Measurements from ENCODE around the gene CHERP. TPM values are rescaled to one million over a fixed set of nuclear protein-coding genes. Genes with fewer than 3 reads are reported as not detected.
"Not testable (repeated sequence)": the region's sequence is repeated elsewhere in the genome, so short reads cannot be mapped to it uniquely, and the experiment has no call there.

Gene CHERP
- total RNA-seq, 1 donor from 2014 or later = 92.0 TPM

DNA sequence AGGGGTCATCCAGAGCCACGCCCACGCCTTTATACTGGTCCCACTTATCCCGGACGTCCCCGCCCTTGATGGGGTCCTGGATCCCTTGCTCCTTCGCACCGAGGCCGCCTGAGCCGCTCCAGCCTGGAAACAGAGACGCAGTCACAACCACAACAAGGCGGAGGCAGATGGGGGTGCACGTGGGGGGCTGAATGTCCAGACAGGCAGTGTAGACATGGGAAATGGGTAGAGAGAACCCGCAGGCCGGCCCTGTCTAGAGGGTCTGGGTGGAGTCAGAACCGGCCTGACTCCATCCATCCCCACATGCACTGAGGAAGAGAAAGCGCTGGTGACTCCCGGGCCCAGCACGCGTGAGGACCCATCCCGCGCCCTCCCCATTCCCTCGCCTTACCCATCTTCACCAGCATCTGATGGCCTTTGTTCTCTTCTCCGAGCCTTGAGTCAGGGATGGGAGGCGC, 23.0 kb downstream of the CHERP start:
- Mint-ChIP-seq H3K27ac (no peak overlapping the region), H3K36me3 (ENCODE audit: low read depth) (peaks cover 31% of the 10 kb centered on the region), H3K27me3 (ENCODE audit: insufficient read depth) (no peaks in the 10 kb centered on the region), H3K4me3 (no peak overlapping the region), H3K9me3 (no peaks in the 10 kb centered on the region), H3K4me1 (ENCODE audit: low read depth) (no peaks in the 10 kb centered on the region)
- DNase-seq (ENCODE audit: low spot score) = no peak
- intact Hi-C loops (cut with micrococcal nuclease) = no loop called here

DNA sequence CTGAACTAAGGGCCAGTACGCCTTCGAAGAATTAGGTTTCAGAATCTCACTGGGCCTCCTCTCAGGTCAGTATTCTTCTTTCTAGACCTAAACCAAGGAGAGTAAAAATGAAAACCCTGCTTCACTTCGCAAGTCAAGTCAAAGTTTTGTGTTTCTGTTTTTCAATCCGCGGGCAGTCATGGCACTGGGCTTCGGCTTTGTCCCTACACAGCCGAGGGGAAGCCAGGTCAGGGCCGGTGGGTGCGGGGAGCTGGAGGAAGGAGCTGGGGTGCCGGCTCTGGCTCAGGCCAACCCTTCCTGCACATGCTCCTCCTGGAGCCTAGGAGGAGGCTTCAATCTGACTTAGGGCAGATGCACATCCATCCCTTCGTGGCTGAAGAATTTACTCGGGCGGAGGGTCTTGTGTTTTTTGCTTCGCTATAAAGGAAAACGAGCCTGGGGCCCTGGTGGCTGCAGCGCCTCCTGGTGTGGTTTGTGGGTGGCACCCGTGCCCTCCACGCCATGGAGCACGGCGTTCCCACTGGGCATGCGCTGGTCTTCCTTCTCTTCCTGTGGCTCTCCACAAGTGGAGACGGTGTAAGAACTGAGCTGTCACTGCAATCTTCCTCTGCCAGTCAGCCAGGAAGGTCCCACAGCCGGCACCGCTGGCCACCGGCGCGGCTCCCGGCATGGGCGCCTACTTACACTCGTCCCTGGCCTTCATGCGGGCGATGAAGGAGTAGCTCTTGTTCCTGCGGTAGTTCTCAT, 23.6 kb downstream of the CHERP start:
- intact Hi-C loops (cut with micrococcal nuclease) = no loop called here

GRCh38 chr19:16518061-16518460, 24.2 kb downstream of the CHERP start:
- intact Hi-C loops (cut with micrococcal nuclease) = no loop called here
- DNase-seq (ENCODE audit: low spot score) = no peak
- Mint-ChIP-seq H3K27me3 (ENCODE audit: insufficient read depth) (no peaks in the 10 kb centered on the region), H3K36me3 (ENCODE audit: low read depth) (peaks cover 24% of the 10 kb centered on the region), H3K4me1 (ENCODE audit: low read depth) (no peaks in the 10 kb centered on the region), H3K9me3 (no peaks in the 10 kb centered on the region), H3K4me3 (no peak overlapping the region), H3K27ac (no peak overlapping the region)

More for the DNA sequence above, 23.6 kb downstream of the CHERP start:
- no peak overlapping the region for H3K4me3 Mint-ChIP-seq
- peaks cover 27% of the 10 kb centered on the region for H3K36me3 Mint-ChIP-seq (ENCODE audit: low read depth)
- H3K4me1 Mint-ChIP-seq (ENCODE audit: low read depth) = no peaks in the 10 kb centered on the region
- no peak overlapping the region for H3K27ac Mint-ChIP-seq
- no peak for DNase-seq (ENCODE audit: low spot score)
- no peaks in the 10 kb centered on the region for H3K9me3 Mint-ChIP-seq
- H3K27me3 Mint-ChIP-seq (ENCODE audit: insufficient read depth) = no peaks in the 10 kb centered on the region

DNA sequence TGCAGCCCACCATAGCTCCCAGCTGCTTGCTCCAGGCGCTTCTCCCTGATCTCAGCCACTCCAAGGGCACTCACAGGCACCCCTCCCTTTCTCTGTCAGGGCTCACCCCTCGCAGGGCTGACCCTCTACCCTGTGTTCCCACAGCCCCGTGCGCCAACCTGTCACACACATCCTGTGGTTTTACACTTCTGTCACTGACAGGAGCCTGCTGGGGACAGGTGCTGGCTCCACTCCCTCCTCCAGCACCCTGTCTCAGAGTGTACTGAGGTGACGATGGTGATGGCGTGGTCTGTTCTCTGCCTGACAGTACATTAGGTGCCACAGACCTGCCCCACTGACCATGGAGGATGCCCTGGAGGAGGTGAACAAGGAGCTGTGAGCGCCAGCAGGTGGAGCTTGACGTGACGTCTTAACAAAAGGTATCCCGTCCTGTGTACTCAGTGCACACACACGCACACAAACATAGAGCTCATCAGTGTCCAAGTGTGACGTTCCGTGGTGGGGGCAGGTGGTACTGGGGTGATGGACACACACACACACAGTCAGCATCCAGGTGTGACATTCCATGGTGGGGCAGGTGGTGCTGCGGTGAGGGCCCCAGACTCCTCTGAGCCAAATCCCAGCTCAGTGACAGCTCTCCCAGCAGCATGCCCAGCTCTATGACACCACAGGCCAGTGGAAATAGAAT, 25.2 kb downstream of the CHERP start:
- intact Hi-C loops (cut with micrococcal nuclease) = no loop called here
- no peaks in the 10 kb centered on the region for H3K9me3 Mint-ChIP-seq
- H3K27ac Mint-ChIP-seq = no peak overlapping the region
- H3K36me3 Mint-ChIP-seq (ENCODE audit: low read depth) = peaks cover 17% of the 10 kb centered on the region
- no peak overlapping the region for H3K4me3 Mint-ChIP-seq
- DNase-seq (ENCODE audit: low spot score) = no peak
- H3K27me3 Mint-ChIP-seq (ENCODE audit: insufficient read depth) = no peaks in the 10 kb centered on the region
- H3K4me1 Mint-ChIP-seq (ENCODE audit: low read depth) = no peaks in the 10 kb centered on the region

GRCh38 chr19:16516381-16516780, 25.9 kb downstream of the CHERP start:
- Mint-ChIP-seq H3K27ac (no peak overlapping the region), H3K27me3 (ENCODE audit: insufficient read depth) (no peaks in the 10 kb centered on the region), H3K36me3 (ENCODE audit: low read depth) (peaks cover 17% of the 10 kb centered on the region)

DNA sequence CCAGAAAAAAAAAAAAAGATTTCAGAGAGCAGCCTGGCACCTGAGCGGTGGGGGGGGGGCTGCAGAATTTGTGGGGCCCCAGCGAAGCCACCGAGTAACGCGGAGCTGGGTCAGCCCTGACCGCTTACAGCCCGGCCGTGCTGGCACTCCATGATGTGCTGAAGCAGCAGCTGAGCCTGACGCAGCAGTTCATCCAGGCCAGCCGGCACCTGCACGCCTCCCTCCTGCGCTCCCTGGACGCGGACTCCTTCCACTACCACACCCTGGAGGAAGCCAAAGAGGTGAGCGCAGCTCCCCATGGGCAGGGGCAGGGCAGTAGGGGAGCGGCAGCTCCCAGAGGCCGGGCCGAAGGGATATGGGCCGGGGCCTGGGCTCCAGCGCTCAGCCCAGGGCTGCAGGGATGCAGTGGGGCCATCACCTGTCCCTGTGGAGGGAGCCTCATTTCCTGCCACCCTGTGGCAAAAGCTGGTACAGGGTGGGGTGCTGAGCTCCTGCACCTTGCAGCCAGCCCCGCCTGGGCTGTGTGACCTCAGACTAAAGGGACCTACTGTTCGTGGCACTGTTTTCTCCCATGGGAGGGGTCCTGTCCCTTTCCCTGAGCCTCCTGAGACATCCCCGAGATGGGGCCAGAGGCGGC, 27.7 kb downstream of the CHERP start:
- DNase-seq (ENCODE audit: low spot score) = no peak
- Mint-ChIP-seq H3K4me1 (ENCODE audit: low read depth) (no peaks in the 10 kb centered on the region), H3K27me3 (ENCODE audit: insufficient read depth) (no peaks in the 10 kb centered on the region), H3K4me3 (no peak overlapping the region), H3K27ac (no peak overlapping the region), H3K36me3 (ENCODE audit: low read depth) (peaks cover 13% of the 10 kb centered on the region), H3K9me3 (no peaks in the 10 kb centered on the region)
- intact Hi-C loops (cut with micrococcal nuclease) = no loop called here

More at GRCh38 chr19:16516381-16516780, 25.9 kb downstream of the CHERP start:
- DNase-seq (ENCODE audit: low spot score) = no peak
- no peaks in the 10 kb centered on the region for H3K4me1 Mint-ChIP-seq (ENCODE audit: low read depth)
- intact Hi-C loops (cut with micrococcal nuclease) = no loop called here
- H3K9me3 Mint-ChIP-seq = no peaks in the 10 kb centered on the region
- no peak overlapping the region for H3K4me3 Mint-ChIP-seq

DNA sequence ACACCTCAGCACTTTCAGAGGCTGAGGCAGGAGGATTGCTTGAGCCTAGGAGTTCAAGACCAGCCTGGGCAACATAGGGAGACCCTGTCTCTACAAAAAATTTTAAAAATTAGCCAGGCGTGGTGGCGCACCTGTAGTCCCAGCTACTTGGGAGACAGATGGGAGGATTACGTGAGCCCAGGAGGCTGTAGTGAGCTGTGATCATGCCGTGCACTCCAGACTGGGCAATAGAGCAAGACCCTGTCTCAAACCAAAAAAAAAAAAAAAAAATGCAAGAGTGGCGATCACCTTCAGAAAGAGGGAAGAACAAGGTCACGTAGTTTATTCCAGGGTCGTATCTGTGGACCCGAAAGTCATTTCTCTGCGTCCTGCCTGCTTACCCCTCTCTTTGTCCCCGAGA, 29.6 kb downstream of the CHERP start:
- H3K27me3 Mint-ChIP-seq (ENCODE audit: insufficient read depth); DNase-seq (ENCODE audit: low spot score); H3K4me1 Mint-ChIP-seq (ENCODE audit: low read depth); H3K9me3 Mint-ChIP-seq; H3K36me3 Mint-ChIP-seq (ENCODE audit: low read depth); H3K4me3 Mint-ChIP-seq; intact Hi-C loops (cut with micrococcal nuclease); H3K27ac Mint-ChIP-seq: not testable (repeated sequence)

DNA sequence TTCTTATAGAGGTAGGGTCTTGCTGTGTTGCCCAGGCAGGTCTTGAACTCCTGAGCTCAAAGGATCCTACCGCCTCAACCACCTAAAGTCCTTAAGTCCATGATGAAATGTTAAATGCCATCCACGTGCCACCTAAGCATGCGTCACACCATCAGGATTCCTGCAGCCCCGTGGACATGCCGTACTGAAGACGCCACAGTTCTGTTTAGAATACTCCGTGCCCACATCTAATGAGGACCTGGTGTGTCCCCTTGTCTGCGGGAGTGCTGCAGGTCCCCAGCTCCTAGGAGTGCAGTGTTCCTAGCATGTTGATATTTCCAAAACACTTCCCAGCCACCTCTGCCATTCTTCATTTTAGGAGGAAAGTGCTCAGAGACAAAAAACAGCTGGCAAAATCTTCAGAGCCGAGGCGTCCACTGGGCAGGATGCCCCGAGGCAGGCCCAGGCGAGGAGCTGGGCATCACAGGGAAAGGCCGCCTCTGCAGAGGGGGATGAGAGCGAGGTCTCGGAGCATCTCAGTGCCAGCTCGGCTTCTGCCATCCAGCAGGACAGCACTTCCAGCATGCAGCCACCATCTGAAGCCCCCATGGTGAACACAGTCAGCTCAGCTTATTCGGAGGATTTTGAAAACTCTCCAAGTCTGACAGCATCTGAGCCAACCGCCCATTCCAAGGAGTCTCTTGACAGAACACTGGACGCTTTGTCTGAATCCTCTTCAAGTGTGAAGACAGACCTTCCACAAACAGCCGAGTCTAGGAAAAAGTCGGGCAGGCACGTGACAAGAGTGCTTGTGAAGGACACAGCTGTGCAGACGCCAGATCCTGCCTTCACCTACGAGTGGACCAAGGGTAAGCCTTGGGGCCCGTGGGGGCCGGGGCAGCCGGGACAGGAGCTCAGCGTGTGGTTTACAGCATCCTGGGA, 32.8 kb downstream of the CHERP start:
- no peak overlapping the region for H3K27ac Mint-ChIP-seq
- no peak for DNase-seq (ENCODE audit: low spot score)
- H3K36me3 Mint-ChIP-seq (ENCODE audit: low read depth) = no peaks in the 10 kb centered on the region
- H3K4me3 Mint-ChIP-seq = no peak overlapping the region
- no peaks in the 10 kb centered on the region for H3K4me1 Mint-ChIP-seq (ENCODE audit: low read depth)
- intact Hi-C loops (cut with micrococcal nuclease) = no loop called here
- no peaks in the 10 kb centered on the region for H3K27me3 Mint-ChIP-seq (ENCODE audit: insufficient read depth)
- no peaks in the 10 kb centered on the region for H3K9me3 Mint-ChIP-seq

DNA sequence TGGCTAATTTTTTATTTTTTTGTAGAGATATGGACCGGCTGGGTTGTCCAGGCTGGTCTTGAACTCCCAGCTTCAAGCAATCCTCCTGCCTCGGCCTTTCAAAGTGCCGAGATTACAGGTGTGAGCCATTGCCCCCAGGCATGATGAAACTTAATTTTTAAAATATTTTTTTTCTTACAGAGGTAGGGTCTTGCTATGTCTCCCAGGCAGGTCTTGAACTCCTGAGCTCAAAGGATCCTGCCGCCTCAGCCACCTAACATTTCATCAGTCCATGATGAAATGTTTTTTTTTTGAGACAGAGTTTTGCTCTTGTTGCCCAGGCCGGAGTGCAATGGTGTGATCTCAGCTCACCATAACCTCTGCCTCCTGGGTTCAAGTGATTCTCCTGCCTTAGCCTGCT, 33.7 kb downstream of the CHERP start:
- Mint-ChIP-seq H3K27me3 (ENCODE audit: insufficient read depth) (no peaks in the 10 kb centered on the region), H3K27ac (no peak overlapping the region), H3K4me3 (no peak overlapping the region), H3K36me3 (ENCODE audit: low read depth) (no peaks in the 10 kb centered on the region), H3K4me1 (ENCODE audit: low read depth) (no peaks in the 10 kb centered on the region), H3K9me3 (no peaks in the 10 kb centered on the region)
- DNase-seq (ENCODE audit: low spot score) = no peak
- intact Hi-C loops (cut with micrococcal nuclease) = no loop called here

- Mint-ChIP-seq H3K4me1 (ENCODE audit: low read depth) (no peaks in the 10 kb centered on the region), H3K27ac (no peak overlapping the region), H3K36me3 (ENCODE audit: low read depth) (no peaks in the 10 kb centered on the region), H3K27me3 (ENCODE audit: insufficient read depth) (no peaks in the 10 kb centered on the region), H3K9me3 (no peaks in the 10 kb centered on the region), H3K4me3 (no peak overlapping the region)
- DNase-seq (ENCODE audit: low spot score) = no peak
- intact Hi-C loops (cut with micrococcal nuclease) = no loop called here
Measured at GRCh38 chr19:16506961-16507360, 35.3 kb downstream of the CHERP start.

DNA sequence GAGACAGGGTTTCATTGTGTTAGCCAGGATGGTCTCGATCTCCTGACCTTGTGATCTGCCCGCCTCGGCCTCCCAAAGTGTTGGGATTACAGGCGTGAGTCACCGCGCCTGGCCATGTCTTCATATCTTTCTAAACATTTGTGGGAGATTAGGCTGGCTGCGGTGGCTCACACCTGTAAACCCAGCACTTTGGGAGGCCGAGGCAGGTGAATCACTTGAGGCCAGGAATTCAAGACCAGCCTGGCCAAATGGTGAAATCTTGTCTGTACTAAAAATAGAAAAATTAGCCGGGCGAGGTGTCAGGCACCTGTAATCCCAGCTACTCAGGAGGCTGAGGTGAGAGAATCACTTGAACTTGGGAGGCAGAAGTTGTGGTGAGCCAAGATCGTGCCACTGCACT, 36.1 kb downstream of the CHERP start:
- H3K4me1 Mint-ChIP-seq (ENCODE audit: low read depth); H3K4me3 Mint-ChIP-seq; H3K27ac Mint-ChIP-seq; DNase-seq (ENCODE audit: low spot score); intact Hi-C loops (cut with micrococcal nuclease); H3K9me3 Mint-ChIP-seq; H3K36me3 Mint-ChIP-seq (ENCODE audit: low read depth); H3K27me3 Mint-ChIP-seq (ENCODE audit: insufficient read depth): not testable (repeated sequence)

- no peak for DNase-seq (ENCODE audit: low spot score)
- H3K9me3 Mint-ChIP-seq = no peaks in the 10 kb centered on the region
- no peaks in the 10 kb centered on the region for H3K4me1 Mint-ChIP-seq (ENCODE audit: low read depth)
- no peaks in the 10 kb centered on the region for H3K27me3 Mint-ChIP-seq (ENCODE audit: insufficient read depth)
- no peak overlapping the region for H3K4me3 Mint-ChIP-seq
- H3K36me3 Mint-ChIP-seq (ENCODE audit: low read depth) = peaks cover 2% of the 10 kb centered on the region
- intact Hi-C loops (cut with micrococcal nuclease) = no loop called here
- H3K27ac Mint-ChIP-seq = no peak overlapping the region
Measured at GRCh38 chr19:16504271-16504670, 38.0 kb downstream of the CHERP start.
